ENCODE measurements around the gene SYNDIG1L.

DNA sequence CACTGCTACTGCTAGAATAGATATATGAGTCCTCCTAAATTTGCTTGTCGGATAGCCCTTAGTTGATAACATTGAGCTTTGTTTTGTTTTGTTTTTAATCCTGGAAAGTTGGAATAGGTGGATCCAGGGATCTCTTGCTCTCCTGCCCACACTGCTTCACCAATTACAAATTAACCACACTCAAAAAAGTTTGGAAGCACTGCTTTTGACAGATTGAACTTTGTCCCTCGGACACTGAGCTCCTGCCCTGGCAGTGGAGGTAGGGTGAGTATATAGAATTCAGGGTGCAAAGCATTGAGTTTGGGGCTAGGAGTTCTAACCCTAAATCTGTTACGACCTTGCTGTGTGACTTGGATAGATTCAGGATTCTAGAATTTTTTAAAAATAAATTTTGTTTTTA lies 15.1 kb upstream of the SYNDIG1L start:
- TF ChIP-seq CTCF (conservative IDR thresholded peaks at IDR 0.05) (no peak), ZFX (IDR thresholded peaks at IDR 0.05) (no peak)
